ENCODE measurements around the gene SMIM28. TPM values are rescaled to one million over a fixed set of nuclear protein-coding genes. Genes with fewer than 3 reads are reported as not detected.

Gene SMIM28
- total RNA-seq, 2 donors from 2014 or later, result not detected

DNA sequence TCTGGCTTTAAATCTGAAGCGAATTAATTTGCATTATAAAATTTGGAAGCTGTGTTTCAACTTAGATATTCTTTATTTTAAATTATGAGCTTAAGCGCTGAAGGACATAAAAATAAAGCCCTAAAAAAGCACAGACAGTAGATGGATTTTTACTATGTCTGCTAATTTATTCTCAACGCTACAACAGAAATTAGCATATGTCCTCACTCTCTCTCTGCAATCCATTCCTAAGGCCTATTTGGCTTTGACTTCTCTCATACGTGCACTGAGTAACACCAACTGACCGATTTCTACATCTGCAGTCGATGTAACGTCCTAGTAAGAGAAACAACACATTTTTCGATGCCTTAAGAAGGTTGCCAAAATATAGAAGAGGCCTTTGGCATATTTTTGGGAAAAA lies 50.0 kb downstream of the SMIM28 start:
- no peak for DNase-seq (ENCODE audit: low spot score)
- peak overlapping the region in 1 of 2 donors; percentile 2 for H3K27ac ChIP-seq
- no peak overlapping the region for H3K4me3 ChIP-seq
- H3K9me3 ChIP-seq, result no peaks in the 10 kb centered on the region
- H3K36me3 ChIP-seq, result peaks cover 19% of the 10 kb centered on the region
- no peaks in the 10 kb centered on the region for H3K27me3 ChIP-seq
- TF ChIP-seq, protein P1, sequence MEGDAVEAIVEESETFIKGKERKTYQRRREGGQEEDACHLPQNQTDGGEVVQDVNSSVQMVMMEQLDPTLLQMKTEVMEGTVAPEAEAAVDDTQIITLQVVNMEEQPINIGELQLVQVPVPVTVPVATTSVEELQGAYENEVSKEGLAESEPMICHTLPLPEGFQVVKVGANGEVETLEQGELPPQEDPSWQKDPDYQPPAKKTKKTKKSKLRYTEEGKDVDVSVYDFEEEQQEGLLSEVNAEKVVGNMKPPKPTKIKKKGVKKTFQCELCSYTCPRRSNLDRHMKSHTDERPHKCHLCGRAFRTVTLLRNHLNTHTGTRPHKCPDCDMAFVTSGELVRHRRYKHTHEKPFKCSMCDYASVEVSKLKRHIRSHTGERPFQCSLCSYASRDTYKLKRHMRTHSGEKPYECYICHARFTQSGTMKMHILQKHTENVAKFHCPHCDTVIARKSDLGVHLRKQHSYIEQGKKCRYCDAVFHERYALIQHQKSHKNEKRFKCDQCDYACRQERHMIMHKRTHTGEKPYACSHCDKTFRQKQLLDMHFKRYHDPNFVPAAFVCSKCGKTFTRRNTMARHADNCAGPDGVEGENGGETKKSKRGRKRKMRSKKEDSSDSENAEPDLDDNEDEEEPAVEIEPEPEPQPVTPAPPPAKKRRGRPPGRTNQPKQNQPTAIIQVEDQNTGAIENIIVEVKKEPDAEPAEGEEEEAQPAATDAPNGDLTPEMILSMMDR (IDR thresholded peaks at IDR 0.05), result no peak
- peaks cover 0 to 39% of the 10 kb centered on the region in 2 donors for H3K4me1 ChIP-seq

DNA sequence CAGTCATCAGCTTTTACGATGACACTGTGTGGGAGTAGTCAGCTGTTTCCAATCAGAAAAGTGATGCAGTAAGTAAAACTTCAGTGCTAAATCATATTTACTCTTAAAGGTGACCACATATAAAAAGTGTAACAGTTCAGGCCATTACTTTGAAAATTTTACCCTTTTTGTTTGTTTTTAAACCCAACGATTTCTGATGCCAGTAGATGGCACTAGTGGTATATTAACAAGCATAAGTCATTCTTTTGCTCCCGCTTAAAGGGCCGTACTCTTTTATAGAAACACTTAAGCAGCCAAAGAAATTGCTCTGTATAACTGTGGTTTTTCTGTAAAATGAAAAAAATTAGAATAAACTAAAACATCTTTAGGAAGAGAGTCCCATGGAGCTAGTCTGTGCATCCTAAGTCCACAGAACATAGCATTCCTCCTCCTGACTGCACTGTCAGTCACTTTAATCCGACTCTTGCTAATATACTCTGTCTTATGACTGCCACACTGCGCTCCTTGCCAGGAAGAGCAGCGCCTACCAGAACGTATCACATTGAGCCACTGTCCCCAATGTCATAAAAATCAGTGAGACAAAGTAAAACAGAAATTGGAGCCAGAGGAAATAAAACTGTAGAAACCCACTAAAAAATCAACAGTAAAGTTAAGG lies 51.4 kb downstream of the SMIM28 start:
- Histone ChIP-seq H3K27ac (peak overlapping the region; percentile 68 to 74), H3K36me3 (peaks cover 21% of the 10 kb centered on the region), H3K27me3 (no peaks in the 10 kb centered on the region), H3K4me1 (peaks cover 0 to 39% of the 10 kb centered on the region in 2 donors), H3K4me3 (no peak overlapping the region), H3K9me3 (no peaks in the 10 kb centered on the region)
- DNase-seq (ENCODE audit: low spot score), result no peak
- TF ChIP-seq, protein P1 (IDR thresholded peaks at IDR 0.05), result peak in 1 of 2 donors; percentile 75

DNA sequence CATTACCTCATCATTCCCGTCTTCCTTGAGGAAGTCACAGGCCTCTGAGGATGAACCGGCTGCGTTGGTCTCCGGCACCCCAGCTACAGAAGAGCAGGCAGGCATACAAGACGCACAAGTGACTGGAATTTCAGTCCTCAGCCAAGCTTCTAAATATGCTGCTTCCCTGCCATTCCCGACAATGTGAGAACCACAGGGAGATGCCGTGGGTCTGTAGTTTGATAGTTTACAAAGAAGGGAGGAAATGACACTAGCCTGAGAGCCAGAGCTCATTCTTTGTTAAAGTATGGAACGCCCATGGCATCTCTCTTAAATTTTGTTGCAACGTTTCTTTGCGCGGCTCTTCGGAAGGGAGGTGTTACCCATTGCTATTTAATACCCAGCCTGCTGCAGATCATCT lies 52.1 kb downstream of the SMIM28 start:
- no peak for DNase-seq (ENCODE audit: low spot score)
- peaks cover 15% of the 10 kb centered on the region for H3K36me3 ChIP-seq
- TF ChIP-seq, protein P1 (IDR thresholded peaks at IDR 0.05), result no peak
- peaks cover 0 to 39% of the 10 kb centered on the region in 2 donors for H3K4me1 ChIP-seq
- H3K9me3 ChIP-seq, result no peaks in the 10 kb centered on the region
- H3K27me3 ChIP-seq, result no peaks in the 10 kb centered on the region
- H3K27ac ChIP-seq, result peak overlapping the region; percentile 68 to 74
- H3K4me3 ChIP-seq, result no peak overlapping the region

DNA sequence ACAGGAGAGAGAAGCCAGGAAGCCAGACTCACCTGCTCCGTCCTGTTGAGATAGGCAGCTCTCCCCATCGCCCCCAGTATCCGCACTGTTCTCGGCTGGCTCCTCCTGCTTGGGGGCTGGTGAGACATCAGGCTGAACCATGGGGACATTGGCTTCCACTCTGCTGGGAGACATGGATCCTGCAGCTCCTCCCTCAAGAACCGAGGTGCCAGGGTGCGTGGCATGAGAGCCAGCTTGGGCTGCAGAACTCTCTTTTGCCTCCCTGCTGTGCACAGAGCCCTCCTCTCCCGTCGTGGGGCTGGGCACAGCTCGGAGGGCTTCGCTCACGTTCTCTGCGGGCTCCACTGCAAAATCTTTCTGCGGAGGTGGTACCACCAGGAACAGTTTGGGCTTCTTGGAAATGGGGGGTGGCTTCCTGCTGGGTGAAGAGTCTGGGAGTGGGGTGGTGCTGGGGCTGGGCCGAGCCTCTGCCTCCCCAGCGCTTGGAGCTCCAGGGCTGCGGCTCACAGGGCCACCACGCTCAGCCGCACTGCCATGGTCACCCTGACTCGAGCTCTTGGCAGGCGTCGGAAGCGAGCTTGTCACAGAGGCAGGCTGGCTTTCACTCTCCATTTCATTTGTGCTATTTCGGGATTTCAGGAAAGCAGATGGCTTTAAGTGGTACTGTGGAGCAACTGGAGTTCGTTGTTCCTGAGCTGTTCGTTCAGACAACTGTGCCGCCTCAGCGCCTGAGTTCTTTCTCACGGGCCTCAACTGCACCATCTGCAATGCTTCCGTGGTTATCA lies 52.8 kb downstream of the SMIM28 start:
- peaks cover 15% of the 10 kb centered on the region for H3K36me3 ChIP-seq
- H3K9me3 ChIP-seq, result no peaks in the 10 kb centered on the region
- no peak for DNase-seq (ENCODE audit: low spot score)
- H3K27ac ChIP-seq, result peak overlapping the region; percentile 68 to 74
- peaks cover 0 to 39% of the 10 kb centered on the region in 2 donors for H3K4me1 ChIP-seq
- H3K27me3 ChIP-seq, result no peaks in the 10 kb centered on the region
- H3K4me3 ChIP-seq, result no peak overlapping the region
- TF ChIP-seq, protein P1 (IDR thresholded peaks at IDR 0.05), result no peak

DNA sequence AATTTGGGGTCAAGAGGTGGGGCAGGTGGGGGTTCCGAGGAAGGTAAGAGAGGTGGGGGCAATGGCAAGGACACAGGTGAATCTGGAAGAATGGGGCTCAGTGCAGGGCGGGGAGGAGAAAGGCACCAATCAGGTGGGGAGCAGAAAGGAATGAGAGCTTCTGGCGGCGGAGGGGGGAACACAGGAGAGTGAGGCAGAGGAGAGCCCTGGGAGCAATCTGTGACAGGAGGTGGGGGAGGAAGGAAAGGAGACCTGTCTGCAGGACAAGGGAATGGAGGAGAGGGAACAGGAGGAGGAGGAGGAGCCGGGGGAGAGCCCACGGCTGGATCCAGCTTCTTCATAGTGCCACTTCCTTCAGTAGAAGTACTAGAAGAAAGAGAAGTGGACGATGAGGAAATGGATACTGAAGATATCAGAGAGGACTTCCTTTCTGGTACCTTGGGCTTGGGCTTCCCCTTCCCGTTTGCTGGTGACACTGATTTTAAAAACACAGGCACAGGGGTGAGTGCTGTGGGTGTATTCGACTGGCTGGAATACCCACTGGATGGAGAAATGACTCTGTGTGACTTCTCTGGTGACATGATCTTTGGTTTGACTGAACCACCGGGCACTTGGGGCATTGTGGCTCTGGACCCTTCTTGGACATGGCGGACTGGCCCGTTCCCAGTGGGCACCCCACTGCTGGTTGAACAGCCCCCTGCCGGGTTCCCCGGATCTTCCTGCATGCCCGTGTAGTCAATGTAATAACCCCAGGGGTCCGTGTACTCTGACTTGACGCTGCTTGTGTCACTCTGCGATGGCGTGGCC lies 53.8 kb downstream of the SMIM28 start:
- H3K4me1 ChIP-seq, result peaks cover 0 to 39% of the 10 kb centered on the region in 2 donors
- H3K27ac ChIP-seq, result peak overlapping the region; percentile 68 to 74

More for the DNA sequence above, 53.8 kb downstream of the SMIM28 start:
- Histone ChIP-seq H3K27me3 (no peaks in the 10 kb centered on the region), H3K36me3 (peaks cover 15% of the 10 kb centered on the region), H3K9me3 (no peaks in the 10 kb centered on the region), H3K4me3 (no peak overlapping the region)
- TF ChIP-seq, protein P1 (IDR thresholded peaks at IDR 0.05), result no peak
- no peak for DNase-seq (ENCODE audit: low spot score)
